GM23338 (cell line): Measurements from ENCODE around the gene SLIRP. TPM values are rescaled to one million over a fixed set of nuclear protein-coding genes. Genes with fewer than 3 reads are reported as not detected.

Experiments used
- ATAC-seq: fragments of 200-7000 bp; cut with Tn5 transposase; 3 replicates; pipeline ENCODE4 v1.9.1; 2020
- DNase-seq: peaks from one replicate; pipeline ENCODE4 v3.0.0-alpha.2; 2015; ENCODE audit warnings: low spot score
- H2AFZ ChIP-seq: fragments of 200-600 bp; sonication (generic); 2 replicates; pipeline ENCODE4 v1.8.0; 2016; ENCODE audit warnings: antibody characterized with exemption, mild to moderate bottlenecking, moderate library complexity
- H3F3A ChIP-seq: fragments of 200-600 bp; sonication (generic); replicated peaks from 2 replicates; pipeline ENCODE4 v1.8.0; 2017; ENCODE audit warnings: antibody characterized with exemption, mixed run types, low read depth
- H3K27ac ChIP-seq: fragments of 200-600 bp; sonication (generic); 2 replicates; pipeline ENCODE4 v1.6.1; 2016; ENCODE audit warnings: low read depth
- H3K27me3 ChIP-seq: fragments of 200-600 bp; sonication (generic); 2 replicates; pipeline ENCODE4 v1.8.0; 2016; ENCODE audit warnings: mild to moderate bottlenecking, mixed run types, moderate library complexity; ENCODE audit not compliant: insufficient read depth
- H3K36me3 ChIP-seq: fragments of 200-600 bp; sonication (generic); 2 replicates; pipeline ENCODE4 v1.8.0; 2016; ENCODE audit warnings: mild to moderate bottlenecking; ENCODE audit not compliant: insufficient read depth
- H3K4me1 ChIP-seq: fragments of 200-600 bp; sonication (generic); 2 replicates; pipeline ENCODE4 v1.8.0; 2016; ENCODE audit warnings: mild to moderate bottlenecking, moderate library complexity; ENCODE audit not compliant: insufficient read depth
- H3K4me2 ChIP-seq: fragments of 200-600 bp; sonication (generic); 2 replicates; pipeline ENCODE4 v1.7.1; 2017; ENCODE audit warnings: mixed run types
- H3K4me3 ChIP-seq: fragments of 200-600 bp; sonication (generic); 2 replicates; pipeline ENCODE4 v1.6.1; 2016; ENCODE audit warnings: mixed run types
- H3K79me2 ChIP-seq: fragments of 200-600 bp; sonication (generic); replicated peaks from 2 replicates; pipeline ENCODE4 v1.8.0; 2017; ENCODE audit warnings: mild to moderate bottlenecking; ENCODE audit not compliant: insufficient read depth
- H3K9me2 ChIP-seq: fragments of 200-600 bp; sonication (generic); 2 replicates; pipeline ENCODE4 v1.8.0; 2017; ENCODE audit not compliant: insufficient read depth
- H4K20me1 ChIP-seq: fragments of 200-600 bp; sonication (generic); replicated peaks from 2 replicates; pipeline ENCODE4 v1.8.0; 2017; ENCODE audit warnings: mild to moderate bottlenecking; ENCODE audit not compliant: insufficient read depth
- H3K27ac Mint-ChIP-seq: 2 replicates; pipeline ENCODE4 v1.8.0; 2020; ENCODE audit warnings: inconsistent platforms, mild to moderate bottlenecking, moderate library complexity, mixed read lengths
- H3K27me3 Mint-ChIP-seq: 3 replicates; pipeline ENCODE4 v1.8.0; 2022; ENCODE audit warnings: low read depth, mild to moderate bottlenecking, moderate library complexity, mixed read lengths, inconsistent platforms; ENCODE audit not compliant: insufficient read depth, poor library complexity
- H3K36me3 Mint-ChIP-seq: 3 replicates; pipeline ENCODE4 v1.8.0; 2021; ENCODE audit warnings: low read depth, mild to moderate bottlenecking, inconsistent platforms, moderate library complexity, mixed read lengths
- H3K4me1 Mint-ChIP-seq: 3 replicates; pipeline ENCODE4 v1.8.0; 2020; ENCODE audit warnings: mild to moderate bottlenecking, inconsistent platforms, mixed read lengths
- H3K4me3 Mint-ChIP-seq: 3 replicates; pipeline ENCODE4 v1.8.0; 2021; ENCODE audit warnings: moderate library complexity, mild to moderate bottlenecking, inconsistent platforms, mixed read lengths
- H3K9me3 Mint-ChIP-seq: 3 replicates; pipeline ENCODE4 v1.8.0; 2020; ENCODE audit warnings: moderate library complexity, mild to moderate bottlenecking, inconsistent platforms, mixed read lengths
- CREB1 ChIP-seq: fragments of 250-450 bp; sonication (Bioruptor Pico); IDR thresholded peaks from 2 replicates; pipeline ENCODE4 v1.5.0; 2020; ENCODE audit warnings: low read depth, mild to moderate bottlenecking, moderate library complexity
- EZH2 ChIP-seq: fragments of 200-600 bp; sonication (generic); IDR thresholded peaks from one replicate; pipeline ENCODE4 v1.8.0; 2017; ENCODE audit warnings: antibody characterized with exemption, mild to moderate bottlenecking, low read depth; ENCODE audit not compliant: unreplicated experiment
- EZH2phosphoT487 ChIP-seq: fragments of 200-600 bp; sonication (generic); IDR thresholded peaks from one replicate; pipeline ENCODE4 v1.8.1; 2018; ENCODE audit warnings: antibody characterized with exemption; ENCODE audit not compliant: unreplicated experiment
- NANOG ChIP-seq: IDR thresholded peaks from 2 replicates; pipeline ENCODE4 v1.6.1; 2016; ENCODE audit warnings: antibody characterized with exemption, borderline replicate concordance
- polyA plus RNA-seq: library from polyadenylated mRNA; unstranded; fragments of >200 nt; fragmentation: Nextera tagmentation; extraction: Ambion mirVana; gene quantifications from 2 replicates; pipeline ENCODE4 v1.2.1, GENCODE V29; 2016
- total RNA-seq: library from RNA; depleted of rRNA; stranded (reverse); fragments of >200 nt; shearing (Covaris generic); gene quantifications from 2 replicates; pipeline ENCODE4 v1.2.3, GENCODE V29; 2014
- TF ChIP-seq, protein P1 (sequence below): IDR thresholded peaks from 2 replicates; pipeline ENCODE4 v1.6.1; 2016; ENCODE audit warnings: antibody characterized with exemption
- TF ChIP-seq, protein P2 (sequence below): fragments of 250-450 bp; sonication (Bioruptor Pico); IDR thresholded peaks from 2 replicates; pipeline ENCODE4 v1.5.0; 2020; ENCODE audit warnings: mild to moderate bottlenecking, moderate library complexity

SLIRP gene
- total and polyA plus RNA-seq, 2 experiments from 2014 or later = 240 to 2,291 TPM

DNA sequence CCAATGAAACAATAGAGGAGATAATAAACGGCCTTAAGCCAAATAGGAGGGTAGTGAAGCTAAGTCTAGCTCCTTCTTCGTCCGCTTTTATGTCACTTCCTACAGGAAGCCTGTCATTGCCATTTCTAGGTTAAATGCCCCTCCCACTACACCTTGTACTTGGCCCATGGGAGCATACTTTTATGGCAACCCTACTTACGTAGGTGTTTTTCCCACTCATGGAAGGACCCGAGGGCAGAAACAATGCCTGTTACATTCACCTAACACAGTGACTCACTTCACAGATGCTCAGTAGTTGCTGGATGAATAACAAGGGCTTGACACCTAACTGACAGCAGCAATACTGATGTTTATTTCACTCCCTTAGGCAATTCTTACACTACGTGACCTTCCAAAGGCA, 44.6 kb upstream of the SLIRP start (continued):
- TF ChIP-seq, protein P1, sequence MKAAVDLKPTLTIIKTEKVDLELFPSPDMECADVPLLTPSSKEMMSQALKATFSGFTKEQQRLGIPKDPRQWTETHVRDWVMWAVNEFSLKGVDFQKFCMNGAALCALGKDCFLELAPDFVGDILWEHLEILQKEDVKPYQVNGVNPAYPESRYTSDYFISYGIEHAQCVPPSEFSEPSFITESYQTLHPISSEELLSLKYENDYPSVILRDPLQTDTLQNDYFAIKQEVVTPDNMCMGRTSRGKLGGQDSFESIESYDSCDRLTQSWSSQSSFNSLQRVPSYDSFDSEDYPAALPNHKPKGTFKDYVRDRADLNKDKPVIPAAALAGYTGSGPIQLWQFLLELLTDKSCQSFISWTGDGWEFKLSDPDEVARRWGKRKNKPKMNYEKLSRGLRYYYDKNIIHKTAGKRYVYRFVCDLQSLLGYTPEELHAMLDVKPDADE = no peak
- TF ChIP-seq EZH2phosphoT487 = no peak

DNA sequence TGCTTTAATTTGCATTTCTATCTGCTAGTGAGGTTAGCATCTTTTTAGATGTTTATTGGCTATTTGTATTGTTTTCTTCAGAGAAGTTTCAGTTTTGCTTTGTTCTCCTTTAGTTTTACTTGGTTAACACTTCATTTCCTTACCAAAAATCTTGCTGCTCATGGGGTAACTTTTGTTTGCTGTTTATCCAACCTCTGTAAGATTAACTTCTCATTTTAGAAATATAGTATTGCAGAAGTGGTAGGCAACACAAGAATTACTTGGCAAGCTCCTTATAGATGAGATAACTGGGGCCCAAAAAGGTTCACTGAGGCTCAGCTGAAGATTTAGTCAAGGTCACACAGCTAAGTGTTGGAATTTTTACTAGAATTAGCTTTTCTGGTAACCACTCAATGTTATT, 40.6 kb upstream of the SLIRP start:
- H3K27me3 Mint-ChIP-seq = no peaks in the 10 kb centered on the region
- no peaks in the 10 kb centered on the region for H3K79me2 ChIP-seq
- H3K9me2 ChIP-seq = no peaks in the 10 kb centered on the region
- H2AFZ ChIP-seq = no peak overlapping the region
- ATAC-seq (no peak), DNase-seq (no peak)
- peaks cover 2% of the 10 kb centered on the region; the same call in 1 of the 2 replicates for H4K20me1 ChIP-seq
- no peaks in the 10 kb centered on the region for H3K9me3 Mint-ChIP-seq
- TF ChIP-seq NANOG = no peak
- no peak for TF ChIP-seq EZH2
- TF ChIP-seq, protein P2, sequence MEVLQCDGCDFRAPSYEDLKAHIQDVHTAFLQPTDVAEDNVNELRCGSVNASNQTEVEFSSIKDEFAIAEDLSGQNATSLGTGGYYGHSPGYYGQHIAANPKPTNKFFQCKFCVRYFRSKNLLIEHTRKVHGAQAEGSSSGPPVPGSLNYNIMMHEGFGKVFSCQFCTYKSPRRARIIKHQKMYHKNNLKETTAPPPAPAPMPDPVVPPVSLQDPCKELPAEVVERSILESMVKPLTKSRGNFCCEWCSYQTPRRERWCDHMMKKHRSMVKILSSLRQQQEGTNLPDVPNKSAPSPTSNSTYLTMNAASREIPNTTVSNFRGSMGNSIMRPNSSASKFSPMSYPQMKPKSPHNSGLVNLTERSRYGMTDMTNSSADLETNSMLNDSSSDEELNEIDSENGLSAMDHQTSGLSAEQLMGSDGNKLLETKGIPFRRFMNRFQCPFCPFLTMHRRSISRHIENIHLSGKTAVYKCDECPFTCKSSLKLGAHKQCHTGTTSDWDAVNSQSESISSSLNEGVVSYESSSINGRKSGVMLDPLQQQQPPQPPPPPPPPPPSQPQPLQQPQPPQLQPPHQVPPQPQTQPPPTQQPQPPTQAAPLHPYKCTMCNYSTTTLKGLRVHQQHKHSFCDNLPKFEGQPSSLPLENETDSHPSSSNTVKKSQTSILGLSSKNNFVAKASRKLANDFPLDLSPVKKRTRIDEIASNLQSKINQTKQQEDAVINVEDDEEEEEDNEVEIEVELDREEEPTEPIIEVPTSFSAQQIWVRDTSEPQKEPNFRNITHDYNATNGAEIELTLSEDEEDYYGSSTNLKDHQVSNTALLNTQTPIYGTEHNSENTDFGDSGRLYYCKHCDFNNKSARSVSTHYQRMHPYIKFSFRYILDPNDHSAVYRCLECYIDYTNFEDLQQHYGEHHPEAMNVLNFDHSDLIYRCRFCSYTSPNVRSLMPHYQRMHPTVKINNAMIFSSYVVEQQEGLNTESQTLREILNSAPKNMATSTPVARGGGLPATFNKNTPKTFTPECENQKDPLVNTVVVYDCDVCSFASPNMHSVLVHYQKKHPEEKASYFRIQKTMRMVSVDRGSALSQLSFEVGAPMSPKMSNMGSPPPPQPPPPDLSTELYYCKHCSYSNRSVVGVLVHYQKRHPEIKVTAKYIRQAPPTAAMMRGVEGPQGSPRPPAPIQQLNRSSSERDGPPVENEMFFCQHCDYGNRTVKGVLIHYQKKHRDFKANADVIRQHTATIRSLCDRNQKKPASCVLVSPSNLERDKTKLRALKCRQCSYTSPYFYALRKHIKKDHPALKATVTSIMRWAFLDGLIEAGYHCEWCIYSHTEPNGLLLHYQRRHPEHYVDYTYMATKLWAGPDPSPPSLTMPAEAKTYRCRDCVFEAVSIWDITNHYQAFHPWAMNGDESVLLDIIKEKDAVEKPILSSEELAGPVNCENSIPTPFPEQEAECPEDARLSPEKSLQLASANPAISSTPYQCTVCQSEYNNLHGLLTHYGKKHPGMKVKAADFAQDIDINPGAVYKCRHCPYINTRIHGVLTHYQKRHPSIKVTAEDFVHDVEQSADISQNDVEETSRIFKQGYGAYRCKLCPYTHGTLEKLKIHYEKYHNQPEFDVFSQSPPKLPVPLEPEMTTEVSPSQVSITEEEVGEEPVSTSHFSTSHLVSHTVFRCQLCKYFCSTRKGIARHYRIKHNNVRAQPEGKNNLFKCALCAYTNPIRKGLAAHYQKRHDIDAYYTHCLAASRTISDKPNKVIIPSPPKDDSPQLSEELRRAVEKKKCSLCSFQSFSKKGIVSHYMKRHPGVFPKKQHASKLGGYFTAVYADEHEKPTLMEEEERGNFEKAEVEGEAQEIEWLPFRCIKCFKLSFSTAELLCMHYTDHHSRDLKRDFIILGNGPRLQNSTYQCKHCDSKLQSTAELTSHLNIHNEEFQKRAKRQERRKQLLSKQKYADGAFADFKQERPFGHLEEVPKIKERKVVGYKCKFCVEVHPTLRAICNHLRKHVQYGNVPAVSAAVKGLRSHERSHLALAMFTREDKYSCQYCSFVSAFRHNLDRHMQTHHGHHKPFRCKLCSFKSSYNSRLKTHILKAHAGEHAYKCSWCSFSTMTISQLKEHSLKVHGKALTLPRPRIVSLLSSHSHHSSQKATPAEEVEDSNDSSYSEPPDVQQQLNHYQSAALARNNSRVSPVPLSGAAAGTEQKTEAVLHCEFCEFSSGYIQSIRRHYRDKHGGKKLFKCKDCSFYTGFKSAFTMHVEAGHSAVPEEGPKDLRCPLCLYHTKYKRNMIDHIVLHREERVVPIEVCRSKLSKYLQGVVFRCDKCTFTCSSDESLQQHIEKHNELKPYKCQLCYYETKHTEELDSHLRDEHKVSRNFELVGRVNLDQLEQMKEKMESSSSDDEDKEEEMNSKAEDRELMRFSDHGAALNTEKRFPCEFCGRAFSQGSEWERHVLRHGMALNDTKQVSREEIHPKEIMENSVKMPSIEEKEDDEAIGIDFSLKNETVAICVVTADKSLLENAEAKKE (CRISPR knock-in tag) = no peak
- no peak for TF ChIP-seq CREB1 (CRISPR knock-in tag)
- H3K27me3 ChIP-seq = no peaks in the 10 kb centered on the region
- no peak overlapping the region for H3K4me2 ChIP-seq
- H3F3A ChIP-seq = 0 out of 2 replicates have a peak, but pooled peaks cover 3% of the 10 kb centered on the region
- peaks cover under 1% of the 10 kb centered on the region; the same call in 2 of the 3 replicates for H3K4me1 Mint-ChIP-seq
- H3K36me3 ChIP-seq = no peaks in the 10 kb centered on the region
- H3K4me3 Mint-ChIP-seq = no peak overlapping the region
- no peaks in the 10 kb centered on the region for H3K36me3 Mint-ChIP-seq
- peaks cover 2% of the 10 kb centered on the region; the same call in 1 of the 2 replicates for H3K4me1 ChIP-seq
- H3K27ac ChIP-seq = no peak overlapping the region
- no peak overlapping the region for H3K4me3 ChIP-seq
- H3K27ac Mint-ChIP-seq = no peak overlapping the region
